Bronchial epithelial cell (primary cell): ENCODE results near the gene SLC30A1. TPM values are rescaled to one million over a fixed set of nuclear protein-coding genes. Genes with fewer than 3 reads are reported as not detected.

ENCODE experiments used
- DNase-seq: peaks from one replicate; pipeline ENCODE4 v3.0.0-alpha.2; 2010; ENCODE audit warnings: low read depth
- FAIRE-seq: peaks from 2 replicates; lab custom pipeline; 2011; peaks lifted over from hg19 to GRCh38; lab: Jason Lieb, UNC
- H3K27me3 ChIP-seq: 2 replicates; pipeline ENCODE4 v1.5.1; 2011; ENCODE audit warnings: low read length; ENCODE audit not compliant: control insufficient read depth, insufficient read depth
- H3K36me3 ChIP-seq: 2 replicates; pipeline ENCODE4 v1.5.1; 2011; ENCODE audit warnings: low read length; ENCODE audit not compliant: control insufficient read depth, insufficient read depth
- H3K4me3 ChIP-seq: 2 replicates; pipeline ENCODE4 v1.5.1; 2011; ENCODE audit warnings: mild to moderate bottlenecking, low read depth, low read length, control low read depth
- CTCF ChIP-seq: IDR thresholded peaks from 2 replicates; pipeline ENCODE4 v1.5.1; 2011; ENCODE audit warnings: mild to moderate bottlenecking, moderate library complexity, low read length, control low read depth, inconsistent platforms; ENCODE audit not compliant: insufficient read depth, severe bottlenecking
- total RNA-seq: library from RNA; depleted of rRNA; stranded (reverse); fragments of >200 nt; gene quantifications from 2 replicates; pipeline ENCODE4 v1.2.1, GENCODE V29; 2014

The SLC30A1 gene
- total RNA-seq, 1 donor from 2014 or later: 29.0 TPM

- H3K27me3 ChIP-seq: no peaks in the 10 kb centered on the region
- H3K4me3 ChIP-seq: no peak overlapping the region
- no peak for FAIRE-seq
- TF ChIP-seq CTCF: no peak
- no peak for DNase-seq
- no peaks in the 10 kb centered on the region for H3K36me3 ChIP-seq
Observed at GRCh38 chr1:211566431-211567025, 12.4 kb downstream of the SLC30A1 start.

GRCh38 chr1:211564084-211564483 lies 14.9 kb downstream of the SLC30A1 start:
- DNase-seq: no peak
- no peaks in the 10 kb centered on the region for H3K27me3 ChIP-seq
- FAIRE-seq: peak; percentile 55

GRCh38 chr1:211559222-211560010 lies 19.5 kb downstream of the SLC30A1 start:
- no peak for TF ChIP-seq CTCF
- Histone ChIP-seq H3K4me3 (no peak overlapping the region), H3K27me3 (no peaks in the 10 kb centered on the region), H3K36me3 (no peaks in the 10 kb centered on the region)
- DNase-seq: no peak
- FAIRE-seq: no peak

More at GRCh38 chr1:211564084-211564483, 14.9 kb downstream of the SLC30A1 start:
- TF ChIP-seq CTCF: no peak
- H3K36me3 ChIP-seq: no peaks in the 10 kb centered on the region
- no peak overlapping the region for H3K4me3 ChIP-seq

- Histone ChIP-seq H3K36me3 (no peaks in the 10 kb centered on the region), H3K4me3 (no peak overlapping the region), H3K27me3 (no peaks in the 10 kb centered on the region)
- DNase-seq (no peak), FAIRE-seq (peak; percentile 66)
- no peak for TF ChIP-seq CTCF
Observed at GRCh38 chr1:211557894-211558625, 20.9 kb downstream of the SLC30A1 start.

- Histone ChIP-seq H3K36me3 (no peaks in the 10 kb centered on the region), H3K4me3 (no peak overlapping the region), H3K27me3 (no peaks in the 10 kb centered on the region)
- no peak for DNase-seq
- no peak for FAIRE-seq
- TF ChIP-seq CTCF: no peak
Observed at GRCh38 chr1:211553549-211553948, 25.4 kb downstream of the SLC30A1 start.
